ENCODE measurements around the gene OCA2.

The OCA2 gene

DNA sequence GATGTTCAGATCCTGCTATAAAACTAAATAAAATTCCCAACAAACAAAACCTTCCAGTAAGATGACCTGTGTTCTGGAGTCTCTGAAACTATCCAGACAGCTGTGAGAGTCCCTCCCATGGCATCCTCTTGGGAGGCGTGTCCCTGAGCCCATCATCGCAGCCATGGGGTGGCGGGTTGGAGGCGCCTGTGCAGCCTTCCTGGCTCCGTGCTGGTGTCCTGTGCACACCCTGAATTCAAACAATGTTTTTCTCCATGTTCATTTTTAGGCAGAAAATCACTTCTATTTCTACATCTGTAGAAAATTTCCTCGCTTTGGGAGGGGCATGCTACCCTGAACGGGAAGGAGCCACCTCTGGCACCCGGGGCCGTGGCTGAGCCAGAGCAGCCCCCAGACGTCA lies 19.4 kb upstream of the OCA2 start:
- DNase-seq: no peak

DNA sequence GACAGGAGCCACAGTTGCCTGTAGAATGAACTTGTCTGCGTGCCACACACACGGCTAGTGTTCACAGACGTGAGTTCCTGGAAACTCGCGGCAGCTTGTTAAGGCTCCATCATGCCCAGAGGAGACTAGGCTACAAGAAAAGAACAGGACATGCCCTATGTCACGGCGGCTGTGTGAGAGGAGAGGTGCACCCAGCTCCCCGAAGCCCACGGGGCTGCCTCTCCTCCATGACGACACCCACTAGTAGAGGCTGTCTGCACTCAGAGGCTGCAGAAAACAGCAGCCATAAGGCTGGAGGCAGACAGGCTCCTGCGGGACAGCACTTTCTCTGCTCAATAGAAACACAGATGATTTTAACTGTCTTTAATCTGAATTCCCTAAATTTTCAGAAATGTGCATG lies 19.0 kb upstream of the OCA2 start:
- DNase-seq: no peak

DNA sequence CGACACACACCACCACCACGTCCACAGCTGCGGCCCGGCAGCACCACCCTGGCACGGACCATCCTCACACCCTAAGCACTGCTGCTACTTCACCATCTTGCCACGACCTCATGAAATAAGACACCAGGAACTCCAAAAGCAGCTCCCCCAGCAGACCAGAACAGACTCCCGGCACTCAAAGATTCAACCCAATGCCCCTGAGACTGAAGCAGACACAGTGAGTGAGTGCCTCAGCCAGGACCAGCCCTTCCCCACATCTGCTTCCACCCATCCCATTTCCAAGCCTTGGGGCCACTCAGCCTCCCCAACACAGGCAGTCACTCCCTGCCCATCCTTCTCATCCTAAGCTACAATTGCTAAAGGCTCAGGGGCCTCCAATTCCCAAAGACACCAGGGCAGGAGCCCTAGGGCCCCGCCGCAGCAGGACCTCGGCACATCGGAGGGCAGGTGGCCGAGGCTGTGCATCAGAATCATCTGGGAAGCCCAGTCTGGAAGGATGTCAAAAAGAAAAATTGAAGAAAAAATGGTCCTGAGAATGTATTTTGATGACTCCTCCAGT lies 18.4 kb upstream of the OCA2 start:
- no peak for DNase-seq

DNA sequence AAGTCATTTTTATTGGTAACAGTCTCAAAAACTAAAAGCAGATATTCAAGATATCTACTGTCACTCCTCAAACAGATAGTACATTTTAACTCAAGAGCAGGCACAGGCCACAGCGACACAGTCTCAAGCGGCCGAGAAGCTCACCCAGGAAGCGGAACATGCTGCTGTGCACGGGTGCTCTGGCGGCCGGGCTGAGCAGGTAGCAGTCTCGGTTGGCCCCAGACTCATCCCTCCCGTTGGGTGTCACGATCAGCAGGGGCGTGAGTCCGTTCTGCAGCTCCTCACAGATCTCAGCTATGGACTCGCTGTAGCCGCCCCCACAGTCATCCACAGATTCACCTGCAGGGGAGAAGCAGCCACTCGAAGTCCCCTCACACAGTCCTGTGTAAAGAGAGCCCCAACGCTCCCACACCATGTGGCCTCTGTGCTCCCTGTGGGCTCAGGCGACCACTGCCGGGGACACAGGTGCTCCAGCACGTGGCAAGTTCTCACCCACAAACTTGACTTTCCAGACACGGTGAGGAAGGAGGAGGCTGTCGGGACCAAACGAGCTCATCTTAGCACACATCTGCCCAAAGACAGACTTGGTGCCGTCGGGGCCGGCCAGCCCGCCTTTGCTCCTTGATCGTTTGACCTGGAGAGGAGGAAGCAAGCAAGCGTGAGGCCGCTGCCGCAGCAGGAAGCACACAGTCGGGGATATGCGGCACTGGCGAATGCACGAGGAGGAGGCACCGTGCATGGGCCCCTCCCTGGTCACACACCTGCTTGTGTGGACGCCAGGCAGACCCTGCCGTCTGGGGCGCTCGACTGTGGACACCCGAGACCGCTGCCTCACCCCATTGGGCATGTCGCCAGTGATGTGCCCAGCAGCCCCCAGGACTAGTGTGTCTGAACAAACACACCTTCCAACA lies 17.7 kb upstream of the OCA2 start:
- no peak for DNase-seq

DNA sequence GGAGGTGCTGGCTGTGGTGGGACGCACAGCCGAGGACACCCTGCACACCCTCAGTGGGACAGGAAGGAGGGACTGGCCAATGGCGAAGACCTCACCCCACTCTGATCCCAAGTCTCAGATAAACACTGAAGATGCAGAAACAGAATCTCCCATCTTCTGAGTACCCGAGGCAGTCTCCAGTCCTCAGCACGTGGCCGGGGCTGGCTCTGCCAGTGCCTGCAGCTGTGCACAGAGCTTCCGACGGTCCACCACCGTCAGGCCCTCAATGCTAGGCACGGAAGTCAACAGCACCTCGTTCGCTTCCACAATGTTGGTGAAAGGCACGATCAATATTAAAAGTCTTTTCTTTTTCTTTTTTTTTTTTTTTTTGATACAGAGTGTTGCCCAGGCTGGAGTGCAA lies 16.8 kb upstream of the OCA2 start:
- DNase-seq: no peak

DNA sequence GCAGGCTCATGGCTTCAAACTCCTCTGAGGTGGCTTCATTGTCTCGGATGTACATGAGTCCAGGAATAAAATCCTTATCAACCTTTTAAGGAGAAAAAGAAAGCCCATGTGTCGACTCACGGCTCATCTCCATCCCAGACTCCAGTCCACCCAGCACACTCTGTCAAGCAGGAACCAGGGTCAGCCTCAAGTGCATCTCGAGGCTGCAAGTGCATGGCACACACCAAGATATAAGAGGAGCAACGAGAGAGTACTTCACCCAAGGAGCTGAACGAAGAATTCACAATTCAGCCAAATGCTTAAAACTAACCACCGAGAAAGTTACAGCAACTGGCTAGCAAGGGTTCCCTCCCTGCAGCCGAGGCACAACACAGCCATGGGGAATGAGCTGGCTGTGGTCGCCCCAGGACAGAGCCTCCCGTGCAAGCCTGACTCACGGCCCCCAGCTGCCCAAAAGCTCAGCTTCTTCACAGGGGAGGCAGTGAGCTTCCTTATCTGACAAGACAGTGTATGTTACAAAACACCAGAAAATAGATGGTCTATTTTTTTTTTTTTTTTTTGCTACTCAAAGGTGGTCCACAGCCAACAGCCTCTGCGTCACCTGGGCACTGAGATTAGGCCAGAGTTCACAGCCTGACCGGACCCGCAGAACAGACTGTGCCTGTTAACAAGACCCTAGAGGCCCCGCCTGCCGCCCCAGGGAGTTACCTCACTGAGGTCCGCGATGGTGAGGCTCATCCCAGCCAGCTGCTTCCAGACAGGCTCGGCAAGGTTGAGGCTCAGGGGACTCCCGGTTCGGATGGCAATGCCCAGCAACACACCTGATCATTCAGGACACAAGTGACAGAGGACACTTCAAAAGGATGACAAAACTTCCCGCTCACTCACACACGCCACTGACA lies 15.9 kb upstream of the OCA2 start:
- no peak for DNase-seq

DNA sequence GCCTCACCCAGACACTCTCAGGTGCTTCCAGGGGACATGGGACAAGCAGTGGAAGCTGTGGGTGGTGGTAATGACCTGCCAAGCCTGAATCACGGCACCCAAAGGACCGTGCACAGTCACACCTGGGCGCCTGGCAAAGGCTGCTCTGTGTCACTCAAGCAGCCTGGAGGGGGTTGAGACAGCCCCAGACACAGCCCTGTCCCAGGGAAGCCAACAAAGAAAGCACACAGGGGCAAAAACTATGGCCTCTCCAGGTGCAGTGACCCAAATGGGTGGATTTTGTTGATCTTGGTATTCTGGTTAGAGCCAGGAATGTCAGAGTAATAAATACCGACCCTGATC lies 15.0 kb upstream of the OCA2 start:
- DNase-seq: no peak

DNA sequence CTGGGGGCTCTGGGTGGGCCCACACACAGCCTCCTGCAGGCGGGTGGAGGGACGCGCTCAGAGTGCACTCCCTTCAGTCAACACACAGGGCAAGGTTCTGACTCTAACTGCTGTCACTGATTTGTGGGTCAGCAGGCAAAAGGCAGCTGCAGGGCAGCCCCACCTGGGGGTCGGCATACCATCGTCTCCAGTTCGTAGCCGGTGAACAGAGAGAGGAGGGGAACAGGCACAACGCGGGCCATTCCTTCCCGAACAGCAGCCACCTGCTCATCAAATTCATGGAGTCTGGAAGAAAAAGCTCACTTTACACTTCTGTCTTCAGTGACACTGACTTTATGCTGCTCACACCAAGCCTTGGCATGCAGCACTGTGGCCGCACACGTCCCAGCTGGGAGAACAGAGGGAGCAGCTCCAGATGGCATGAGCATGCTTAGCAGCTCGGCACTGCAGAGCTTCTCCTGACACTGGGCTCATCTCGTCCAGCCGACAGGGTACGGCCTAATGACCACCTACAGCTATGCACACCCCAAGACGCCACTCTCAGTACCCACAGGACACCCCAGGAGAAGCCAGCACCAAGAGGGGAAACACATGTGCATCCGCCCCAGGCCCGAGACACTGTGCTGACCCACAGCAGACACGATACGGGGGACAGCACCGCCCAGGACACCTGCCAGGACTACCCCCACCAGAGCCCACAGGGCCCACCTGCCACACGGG lies 14.4 kb upstream of the OCA2 start:
- no peak for DNase-seq

DNA sequence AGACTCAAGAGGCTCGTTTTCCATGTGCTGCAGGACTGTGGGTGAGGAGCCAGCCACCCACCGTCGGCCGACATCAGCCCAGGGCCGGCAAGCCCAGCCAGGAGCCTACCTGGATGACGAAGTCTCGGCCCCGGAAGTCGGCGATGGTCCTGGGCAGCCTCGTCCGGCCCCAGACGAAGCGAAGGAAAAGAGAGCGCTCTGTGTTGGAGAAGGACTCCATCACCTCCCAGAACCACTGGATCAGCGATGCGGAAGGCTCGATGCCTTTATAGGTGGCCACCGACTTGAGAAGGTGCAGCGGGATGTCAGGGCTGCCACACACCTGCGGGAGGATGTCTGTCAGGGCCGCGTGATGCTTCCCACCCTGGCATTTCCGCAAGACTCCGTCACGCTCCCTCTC lies 13.8 kb upstream of the OCA2 start:
- DNase-seq: no peak

DNA sequence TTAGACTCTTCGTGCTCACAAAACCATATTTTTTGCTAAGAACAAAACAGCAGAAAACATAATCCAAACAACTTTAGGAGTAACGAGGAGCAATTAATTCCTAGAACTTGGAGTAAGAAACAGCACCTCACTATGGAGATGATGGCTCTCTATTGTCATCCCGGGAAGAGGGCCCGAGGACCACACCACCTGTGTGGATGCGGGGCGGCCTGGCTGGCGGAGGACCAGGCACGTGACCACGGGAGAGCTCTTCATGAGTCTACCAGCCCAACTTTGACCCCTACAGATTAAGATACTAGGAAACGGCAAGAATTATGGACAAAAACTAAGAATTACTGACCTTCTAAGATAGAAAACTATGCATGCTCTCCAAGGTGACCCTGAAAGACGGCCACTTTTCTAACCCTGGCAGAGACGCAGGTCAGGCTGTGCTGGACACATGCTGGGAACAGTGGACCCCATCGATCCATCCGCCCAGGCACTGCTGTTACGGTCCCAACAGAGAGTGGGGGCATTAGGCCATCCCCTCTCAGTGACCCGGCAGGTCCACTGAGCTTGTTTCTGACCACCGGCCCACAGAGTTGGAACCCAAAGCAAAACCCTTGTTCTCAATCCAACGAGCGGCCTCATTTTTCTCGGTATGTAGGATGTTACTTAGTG lies 13.1 kb upstream of the OCA2 start:
- no peak for DNase-seq

DNA sequence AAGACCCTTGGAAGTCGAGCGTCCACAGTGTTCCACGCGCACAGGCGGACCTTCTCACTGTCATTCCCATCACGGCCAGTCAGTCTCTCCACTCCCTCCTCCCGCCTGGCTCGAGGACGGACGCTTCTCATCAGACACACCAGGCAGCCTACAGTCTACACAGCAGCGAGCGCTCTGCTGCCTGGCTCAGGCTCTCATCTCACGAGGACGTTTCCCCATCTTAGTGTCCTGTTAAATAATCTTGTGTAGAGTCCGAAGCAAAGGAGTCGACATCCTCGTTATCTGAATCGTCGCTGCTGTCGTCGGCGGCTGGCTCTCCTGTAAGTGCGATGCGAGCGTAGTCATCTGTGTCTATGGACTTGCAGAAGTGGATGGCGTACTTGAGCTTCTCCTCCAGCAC lies 12.4 kb upstream of the OCA2 start:
- DNase-seq: no peak

DNA sequence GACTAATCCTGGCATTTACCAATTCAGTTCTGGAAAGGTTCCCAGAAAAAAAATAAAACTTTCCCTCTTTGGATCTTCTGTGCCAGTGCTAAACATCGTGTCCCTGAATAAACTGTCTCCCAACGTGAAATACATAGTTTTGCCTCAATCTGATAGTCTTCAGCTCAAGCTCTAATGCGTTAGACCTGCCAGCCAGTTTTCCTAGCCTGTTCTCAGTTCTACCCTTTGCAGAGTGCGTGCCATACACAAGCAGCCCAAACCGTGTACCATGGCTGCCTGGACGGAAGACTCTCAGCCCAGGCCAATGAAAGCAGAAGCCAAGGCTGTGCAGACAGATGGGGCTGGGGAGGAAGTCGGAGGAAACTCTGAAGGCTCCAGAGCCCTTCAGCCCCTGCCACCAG lies 11.4 kb upstream of the OCA2 start:
- DNase-seq: no peak

DNA sequence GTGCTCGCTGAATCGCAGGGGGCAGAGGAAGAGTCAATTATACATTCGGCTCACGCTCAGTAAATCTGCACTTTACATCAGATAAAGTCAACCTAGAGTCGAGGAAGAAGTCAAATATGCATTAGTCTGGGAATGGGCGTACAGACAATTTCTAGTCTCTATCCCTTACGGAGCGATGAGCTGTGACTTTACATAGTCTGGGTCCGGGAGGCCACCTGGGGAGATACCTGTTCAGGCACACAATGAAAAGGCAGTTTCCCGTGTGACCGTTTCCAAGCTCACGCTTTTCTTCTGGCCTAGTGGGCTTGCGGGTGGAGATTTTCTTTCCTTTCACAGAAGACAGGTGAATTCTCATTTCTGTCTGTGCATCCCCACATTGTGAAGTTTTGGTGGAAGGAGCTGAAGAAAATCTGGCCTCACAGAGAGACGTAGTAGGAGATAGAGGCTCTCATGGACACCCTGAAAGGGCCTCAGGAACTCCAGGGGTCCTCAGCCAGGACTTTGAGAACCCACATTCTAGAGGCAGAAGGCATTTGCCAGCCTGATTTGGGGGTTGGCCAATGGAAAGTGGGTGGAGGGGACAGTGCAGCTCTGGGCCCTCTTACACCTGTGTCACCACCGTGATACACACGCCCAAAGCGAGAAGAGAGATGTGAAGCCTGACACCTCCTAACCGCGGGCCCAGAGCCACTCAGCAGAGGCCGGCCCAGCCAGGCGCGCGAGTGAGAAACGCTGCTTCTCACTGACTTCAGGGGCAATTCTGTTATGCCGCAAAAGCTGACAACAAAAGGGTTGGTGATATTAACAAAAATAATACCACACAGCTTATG lies 10.7 kb upstream of the OCA2 start:
- no peak for DNase-seq

DNA sequence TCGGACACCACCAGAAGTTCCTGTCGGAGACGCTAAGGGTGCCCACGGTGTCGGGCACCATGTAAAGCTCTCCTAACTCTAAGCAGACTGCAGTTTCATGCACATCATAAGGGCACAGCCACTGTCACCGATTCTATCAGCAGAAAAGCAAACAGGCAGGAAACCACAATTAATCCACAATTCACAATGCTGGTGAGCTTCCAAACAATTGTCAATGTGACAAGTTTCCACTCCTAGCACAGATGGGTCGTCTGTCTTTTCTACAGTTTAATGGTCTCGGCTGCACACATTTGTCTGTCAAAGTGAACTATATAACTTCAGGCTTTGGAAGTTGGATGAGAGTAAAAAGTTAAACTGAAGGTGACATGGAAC lies 8.8 kb upstream of the OCA2 start:
- no peak for DNase-seq

DNA sequence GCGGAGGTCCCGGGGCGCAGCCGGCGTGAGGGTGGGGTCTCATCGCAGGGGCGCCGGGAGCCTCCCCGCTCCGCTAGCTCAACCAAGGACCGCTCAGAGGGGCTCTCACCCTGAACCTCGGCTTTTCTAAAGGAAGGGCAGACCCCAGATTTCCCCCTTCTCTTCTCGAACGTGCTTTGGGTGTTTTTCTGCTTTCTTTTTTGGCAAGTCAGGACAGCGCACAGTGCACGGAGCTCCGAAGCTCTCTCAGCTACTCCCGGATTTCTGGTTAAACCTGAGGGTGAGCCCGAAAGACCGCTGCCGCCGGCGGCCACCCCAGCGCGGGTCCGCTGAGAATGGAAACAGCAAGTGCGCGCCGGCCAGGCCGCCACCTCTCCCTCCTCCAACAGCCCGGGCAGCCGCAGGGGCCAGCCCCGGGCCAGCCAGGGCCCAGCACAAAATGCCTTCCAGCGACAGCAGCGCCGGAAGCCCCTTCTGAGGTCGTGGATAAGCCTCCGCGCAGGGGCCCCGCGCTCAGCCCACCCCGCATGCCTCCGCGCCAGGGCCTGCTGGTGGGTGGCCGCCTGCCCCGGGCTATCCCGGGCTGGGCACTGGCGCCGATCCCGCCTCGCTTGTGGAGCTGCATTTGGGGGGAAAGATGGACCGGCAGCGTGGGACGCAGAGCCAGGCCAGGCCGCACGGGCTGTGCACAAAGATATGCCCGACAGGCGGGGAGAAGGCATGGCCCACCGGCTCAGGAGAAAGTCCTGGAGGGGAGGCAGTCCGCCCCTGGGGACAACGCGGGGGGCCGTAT lies 8.2 kb upstream of the OCA2 start:
- DNase-seq: no peak

DNA sequence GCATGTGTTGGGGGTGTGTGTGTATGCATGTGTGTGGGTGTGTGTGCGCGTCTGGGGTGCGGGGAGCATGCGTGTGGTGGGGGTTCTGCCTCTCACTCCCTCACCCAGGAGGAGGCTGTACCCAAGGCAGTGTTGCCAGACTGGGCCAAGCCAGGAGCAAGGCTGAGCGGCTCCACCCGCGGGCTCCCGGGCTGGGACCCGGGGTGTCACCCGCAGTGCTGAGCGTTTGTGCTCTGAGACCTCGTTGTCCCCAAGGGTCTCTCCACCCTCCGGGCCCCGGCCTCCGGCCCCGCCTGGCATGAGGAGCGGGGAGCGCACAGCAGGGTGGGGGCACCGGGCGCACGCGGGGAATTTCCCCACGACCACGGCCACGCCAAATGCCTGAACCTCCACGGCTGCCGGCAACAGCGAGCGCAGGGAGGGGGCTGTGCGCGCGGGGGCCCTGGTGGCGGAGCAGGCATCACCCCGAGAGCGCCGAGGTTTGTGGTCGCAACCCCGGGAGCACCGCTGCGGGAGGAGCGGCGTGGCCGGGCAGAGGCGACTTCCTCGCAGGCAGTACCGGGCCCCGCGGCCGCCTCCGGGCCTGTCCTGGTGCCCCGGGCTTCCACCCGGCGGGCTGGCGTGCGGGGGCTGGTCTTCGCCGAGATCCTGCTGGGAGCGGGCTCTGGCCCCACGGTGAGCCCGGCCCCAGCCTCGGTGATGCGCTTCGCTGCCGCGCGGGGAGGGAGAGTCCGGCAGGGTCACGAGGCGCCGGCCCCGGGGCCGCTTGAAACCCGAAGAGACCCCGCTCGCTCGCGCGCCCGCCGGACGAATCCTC lies 7.4 kb upstream of the OCA2 start:
- DNase-seq: no peak

DNA sequence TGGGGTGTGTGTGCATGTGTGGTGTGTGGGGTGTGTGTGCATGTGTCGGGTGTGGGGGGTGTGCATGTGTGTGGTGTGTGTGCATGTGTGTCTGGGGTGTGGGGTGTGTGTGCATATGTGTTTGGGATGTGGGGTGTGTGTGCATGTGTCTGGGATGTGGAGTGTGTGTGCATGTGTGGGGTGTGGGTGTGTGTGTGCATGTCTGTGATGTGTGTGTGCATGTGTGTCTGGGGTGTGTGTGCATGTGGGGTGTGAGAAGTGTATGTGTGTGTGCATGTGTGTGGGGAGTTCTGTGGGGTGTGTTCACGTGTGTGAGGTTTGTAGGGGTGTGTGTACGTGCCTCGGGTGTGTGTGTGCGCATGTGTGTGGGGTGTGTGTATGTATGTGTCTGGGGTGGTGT lies 6.7 kb upstream of the OCA2 start:
- no peak for DNase-seq

DNA sequence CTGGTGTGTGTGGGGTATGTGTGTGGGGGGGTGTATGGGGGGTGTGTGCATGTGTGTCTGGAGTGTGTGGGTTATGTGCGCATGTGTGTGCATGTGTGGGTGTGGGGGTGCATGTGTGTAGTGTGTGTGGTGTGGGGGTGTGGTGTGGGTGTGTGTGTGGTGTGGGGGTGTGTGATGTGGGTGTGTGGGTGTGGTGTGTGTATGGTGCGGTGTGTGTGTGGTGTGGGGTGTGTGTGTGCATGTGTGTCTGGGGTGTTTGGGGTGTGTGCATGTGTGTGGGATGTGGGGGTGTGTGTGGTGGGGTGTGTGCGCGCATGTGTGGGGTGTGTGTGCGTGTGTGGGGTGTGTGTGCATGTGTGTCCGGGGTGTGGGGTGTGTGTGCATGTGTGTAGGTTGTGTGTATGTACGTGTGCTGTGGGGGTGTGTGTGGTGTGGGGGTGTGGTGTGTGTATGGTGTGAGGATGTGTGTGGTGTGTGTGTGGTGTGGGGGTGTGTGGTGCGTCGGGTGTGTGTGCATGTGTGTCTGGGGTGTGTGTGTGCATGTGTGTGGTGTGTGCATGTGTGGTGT lies 6.2 kb upstream of the OCA2 start:
- no peak for DNase-seq

DNA sequence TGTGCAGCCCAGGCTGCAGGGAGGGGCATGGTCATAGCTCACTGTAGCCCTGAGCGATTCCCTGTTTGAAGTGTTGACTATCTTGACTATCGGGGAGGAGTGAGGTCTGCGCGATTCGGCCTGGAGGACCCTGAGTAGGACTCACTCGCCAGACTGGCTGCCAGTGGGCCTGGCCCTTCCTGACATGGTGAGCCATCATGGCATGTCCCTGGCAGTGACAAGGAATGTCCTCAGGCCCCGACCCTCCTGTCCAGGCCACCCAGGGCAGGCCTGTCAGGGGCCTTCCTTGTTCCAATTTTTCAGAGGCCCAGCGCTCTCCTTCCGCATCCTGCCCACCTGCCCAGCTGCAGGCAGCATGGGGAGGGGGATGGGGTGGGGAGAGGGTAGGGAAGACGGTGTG lies 5.2 kb upstream of the OCA2 start:
- DNase-seq: no peak

DNA sequence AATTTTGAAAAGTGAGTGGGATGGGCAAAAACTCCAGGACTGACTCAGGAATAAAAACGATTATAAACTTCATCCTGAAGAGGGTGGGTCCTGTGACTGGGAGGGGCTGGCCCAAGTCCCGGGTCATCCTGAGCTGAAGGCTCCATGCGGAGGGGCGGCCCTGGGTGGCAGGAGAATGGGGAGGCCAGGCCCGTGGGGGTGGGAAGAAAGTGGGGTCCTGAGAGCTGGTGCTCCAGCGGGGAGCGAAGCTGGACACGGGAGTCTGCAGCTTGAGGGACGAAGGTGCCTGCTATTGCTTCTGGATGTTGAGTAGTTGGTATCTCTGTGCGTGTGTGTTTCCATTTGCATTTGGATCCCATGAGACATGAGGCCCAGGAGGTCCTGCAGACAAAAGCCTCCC lies 4.7 kb upstream of the OCA2 start:
- DNase-seq: no peak
